Neuron (in vitro differentiated cells): Measurements from ENCODE around the gene UBE2D3.

Experiments used
- H2AFZ ChIP-seq: one replicate; pipeline ENCODE4 v1.6.1; 2013; ENCODE audit warnings: low read depth, mild to moderate bottlenecking, inconsistent platforms, low read length, moderate library complexity
- H3K27me3 ChIP-seq: one replicate; pipeline ENCODE4 v1.6.1; 2013; ENCODE audit warnings: low read length; ENCODE audit not compliant: insufficient read depth
- H3K36me3 ChIP-seq: one replicate; pipeline ENCODE4 v1.6.1; 2013; ENCODE audit warnings: low read length; ENCODE audit not compliant: insufficient read depth
- H3K4me1 ChIP-seq: one replicate; pipeline ENCODE4 v1.6.1; 2013; ENCODE audit warnings: low read length; ENCODE audit not compliant: insufficient read depth
- H3K4me3 ChIP-seq: 2 replicates; pipeline ENCODE4 v1.5.1; 2013; ENCODE audit warnings: mild to moderate bottlenecking, low read length, moderate library complexity
- H3K9me3 ChIP-seq: one replicate; pipeline ENCODE4 v1.6.1; 2013; ENCODE audit warnings: low read length

Gene UBE2D3

GRCh38 chr4:102850370-102850769, 23.0 kb upstream of the UBE2D3 start:
- Histone ChIP-seq H2AFZ (no peak overlapping the region), H3K36me3 (no peaks in the 10 kb centered on the region), H3K9me3 (no peaks in the 10 kb centered on the region), H3K4me1 (peaks cover 4% of the 10 kb centered on the region), H3K4me3 (no peak overlapping the region), H3K27me3 (no peaks in the 10 kb centered on the region)

GRCh38 chr4:102849579-102850104, 22.3 kb upstream of the UBE2D3 start:
- H3K4me3 ChIP-seq, result no peak overlapping the region
- H2AFZ ChIP-seq, result no peak overlapping the region
- H3K27me3 ChIP-seq, result no peaks in the 10 kb centered on the region
- H3K36me3 ChIP-seq, result no peaks in the 10 kb centered on the region
- peaks cover 4% of the 10 kb centered on the region for H3K4me1 ChIP-seq
- no peaks in the 10 kb centered on the region for H3K9me3 ChIP-seq

GRCh38 chr4:102847687-102848086, 20.3 kb upstream of the UBE2D3 start:
- Histone ChIP-seq H3K9me3 (no peaks in the 10 kb centered on the region), H3K4me1 (peaks cover 4% of the 10 kb centered on the region), H3K36me3 (peaks cover 5% of the 10 kb centered on the region), H3K4me3 (no peak overlapping the region), H3K27me3 (no peaks in the 10 kb centered on the region), H2AFZ (no peak overlapping the region)

DNA sequence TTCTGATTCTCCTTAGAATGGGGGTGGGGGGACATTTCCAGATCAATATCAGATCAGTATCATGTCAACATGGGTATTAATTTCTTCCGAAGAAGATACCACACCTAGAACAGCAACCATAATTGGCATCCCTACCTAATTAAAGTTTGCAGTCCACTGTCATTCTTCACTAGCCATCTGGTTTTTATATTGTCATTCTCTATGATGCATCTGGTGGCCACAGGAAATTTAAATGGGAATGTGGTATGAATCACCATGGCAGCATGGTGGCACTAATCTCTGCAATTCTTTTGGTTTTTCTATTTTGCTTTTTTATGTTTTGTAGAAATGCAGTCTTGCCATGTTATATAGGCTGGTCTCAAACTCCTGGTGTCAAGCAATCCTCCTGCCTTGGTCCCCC, 16.6 kb upstream of the UBE2D3 start:
- Histone ChIP-seq H3K36me3 (peaks cover 5% of the 10 kb centered on the region), H2AFZ (no peak overlapping the region), H3K4me3 (no peak overlapping the region), H3K27me3 (no peaks in the 10 kb centered on the region), H3K9me3 (no peaks in the 10 kb centered on the region), H3K4me1 (peaks cover 4% of the 10 kb centered on the region)

GRCh38 chr4:102843273-102843672, 15.9 kb upstream of the UBE2D3 start:
- no peaks in the 10 kb centered on the region for H3K9me3 ChIP-seq
- H3K4me1 ChIP-seq, result peaks cover 4% of the 10 kb centered on the region
- H2AFZ ChIP-seq, result no peak overlapping the region
- H3K4me3 ChIP-seq, result no peak overlapping the region
- H3K27me3 ChIP-seq, result no peaks in the 10 kb centered on the region
- H3K36me3 ChIP-seq, result peaks cover 5% of the 10 kb centered on the region

DNA sequence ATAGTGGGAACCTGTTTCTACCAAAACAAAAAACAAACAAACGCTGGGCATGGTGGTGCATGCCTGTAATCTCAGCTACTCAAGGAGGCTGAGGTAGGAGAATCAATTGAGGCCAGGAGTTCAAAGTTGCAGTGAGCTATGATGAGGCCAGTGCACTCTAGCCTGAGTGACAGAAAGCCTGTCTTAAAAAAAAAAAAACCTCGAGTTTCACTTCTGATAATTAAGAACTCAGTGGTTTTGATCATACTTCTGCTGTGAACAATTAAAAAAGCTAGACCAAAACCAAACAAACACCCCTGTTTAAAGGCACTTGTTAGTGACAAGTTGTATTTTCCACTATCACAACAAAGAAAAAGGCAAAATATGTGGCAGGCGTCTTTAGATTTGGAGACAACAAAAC, 15.0 kb upstream of the UBE2D3 start:
- no peak overlapping the region for H2AFZ ChIP-seq
- H3K9me3 ChIP-seq, result no peaks in the 10 kb centered on the region
- peaks cover 5% of the 10 kb centered on the region for H3K36me3 ChIP-seq
- H3K27me3 ChIP-seq, result no peaks in the 10 kb centered on the region
- H3K4me3 ChIP-seq, result no peak overlapping the region
- peaks cover 4% of the 10 kb centered on the region for H3K4me1 ChIP-seq

- H3K27me3 ChIP-seq, result no peaks in the 10 kb centered on the region
- no peaks in the 10 kb centered on the region for H3K9me3 ChIP-seq
- no peak overlapping the region for H2AFZ ChIP-seq
- no peaks in the 10 kb centered on the region for H3K36me3 ChIP-seq
- H3K4me3 ChIP-seq, result no peak overlapping the region
- no peaks in the 10 kb centered on the region for H3K4me1 ChIP-seq
These were observed 9.2 kb upstream of the UBE2D3 start for GRCh38 chr4:102836596-102836995.

DNA sequence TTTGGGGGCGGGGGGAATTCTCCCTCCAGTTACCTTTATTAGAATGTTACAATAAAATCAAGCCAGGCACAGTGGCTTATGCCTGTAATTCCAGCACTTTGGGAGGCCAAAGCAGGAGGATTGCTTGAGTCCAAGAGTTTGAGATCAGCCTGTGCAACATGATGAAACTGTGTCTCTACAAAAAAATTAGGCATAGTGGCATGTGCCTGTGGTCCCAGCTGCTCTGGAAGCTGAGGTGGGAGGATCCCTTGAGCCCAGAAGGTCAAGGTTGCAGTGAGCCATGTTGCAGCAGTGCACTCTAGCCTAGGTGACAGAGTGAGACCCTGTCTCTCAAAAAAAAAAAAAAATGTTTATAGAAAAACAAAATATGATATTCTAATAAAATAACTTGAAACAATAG, 5.3 kb upstream of the UBE2D3 start:
- no peaks in the 10 kb centered on the region for H3K27me3 ChIP-seq

DNA sequence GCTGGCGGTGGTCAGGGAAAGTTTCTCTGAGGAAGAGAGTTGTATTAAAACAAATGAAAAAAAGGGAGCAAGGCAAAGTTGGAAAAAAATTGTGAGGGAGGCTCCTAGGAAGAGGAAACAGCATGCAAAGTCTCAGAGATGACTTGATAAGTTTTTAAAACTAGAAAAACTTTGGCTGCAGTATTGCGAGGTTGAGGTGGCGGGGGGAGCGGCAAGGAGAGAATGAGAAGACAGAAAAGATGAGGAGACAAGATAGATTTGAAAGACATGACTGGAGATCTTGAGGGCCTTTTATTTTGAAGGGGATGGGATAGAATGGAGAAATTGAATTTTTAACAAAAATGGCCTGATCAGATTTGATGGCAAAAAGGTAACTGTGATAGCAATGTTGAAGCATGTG, 4.8 kb upstream of the UBE2D3 start:
- Histone ChIP-seq H3K9me3 (no peaks in the 10 kb centered on the region), H2AFZ (no peak overlapping the region), H3K36me3 (no peaks in the 10 kb centered on the region), H3K4me1 (peaks cover 7% of the 10 kb centered on the region), H3K4me3 (no peak overlapping the region), H3K27me3 (no peaks in the 10 kb centered on the region)

More for the DNA sequence above, 5.3 kb upstream of the UBE2D3 start:
- Histone ChIP-seq H3K4me3 (no peak overlapping the region), H2AFZ (no peak overlapping the region), H3K4me1 (peaks cover 7% of the 10 kb centered on the region), H3K36me3 (no peaks in the 10 kb centered on the region), H3K9me3 (no peaks in the 10 kb centered on the region)

DNA sequence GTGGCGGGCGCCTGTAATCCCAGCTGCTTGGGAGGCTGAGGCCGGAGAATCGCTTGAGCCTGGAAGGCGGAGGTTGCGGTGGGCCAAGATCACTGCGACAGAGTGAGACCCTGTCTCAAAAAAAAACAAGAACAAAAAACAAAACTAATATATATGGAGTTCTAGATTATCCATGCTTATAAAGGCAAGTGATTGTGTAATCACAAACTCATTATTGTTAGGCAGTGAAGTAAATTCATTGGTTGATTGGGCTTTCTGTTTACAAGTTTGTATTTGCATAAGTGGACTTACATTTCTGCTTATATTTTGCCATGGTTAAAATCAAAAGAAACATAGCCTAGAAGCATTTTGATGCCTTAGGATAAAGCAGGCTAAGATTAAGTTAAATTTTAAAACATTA, 2.5 kb upstream of the UBE2D3 start:
- no peak overlapping the region for H2AFZ ChIP-seq
- no peaks in the 10 kb centered on the region for H3K9me3 ChIP-seq
- peaks cover 7% of the 10 kb centered on the region for H3K4me1 ChIP-seq
- no peak overlapping the region for H3K4me3 ChIP-seq
- peaks cover 5% of the 10 kb centered on the region for H3K36me3 ChIP-seq
- H3K27me3 ChIP-seq, result no peaks in the 10 kb centered on the region

GRCh38 chr4:102828497-102828808, 1.1 kb upstream of the UBE2D3 start:
- Histone ChIP-seq H3K4me1 (peaks cover 19% of the 10 kb centered on the region), H3K27me3 (no peaks in the 10 kb centered on the region), H3K4me3 (peak overlapping the region; percentile 86), H3K36me3 (peaks cover 15% of the 10 kb centered on the region), H2AFZ (peak overlapping the region; percentile 41), H3K9me3 (no peaks in the 10 kb centered on the region)

DNA sequence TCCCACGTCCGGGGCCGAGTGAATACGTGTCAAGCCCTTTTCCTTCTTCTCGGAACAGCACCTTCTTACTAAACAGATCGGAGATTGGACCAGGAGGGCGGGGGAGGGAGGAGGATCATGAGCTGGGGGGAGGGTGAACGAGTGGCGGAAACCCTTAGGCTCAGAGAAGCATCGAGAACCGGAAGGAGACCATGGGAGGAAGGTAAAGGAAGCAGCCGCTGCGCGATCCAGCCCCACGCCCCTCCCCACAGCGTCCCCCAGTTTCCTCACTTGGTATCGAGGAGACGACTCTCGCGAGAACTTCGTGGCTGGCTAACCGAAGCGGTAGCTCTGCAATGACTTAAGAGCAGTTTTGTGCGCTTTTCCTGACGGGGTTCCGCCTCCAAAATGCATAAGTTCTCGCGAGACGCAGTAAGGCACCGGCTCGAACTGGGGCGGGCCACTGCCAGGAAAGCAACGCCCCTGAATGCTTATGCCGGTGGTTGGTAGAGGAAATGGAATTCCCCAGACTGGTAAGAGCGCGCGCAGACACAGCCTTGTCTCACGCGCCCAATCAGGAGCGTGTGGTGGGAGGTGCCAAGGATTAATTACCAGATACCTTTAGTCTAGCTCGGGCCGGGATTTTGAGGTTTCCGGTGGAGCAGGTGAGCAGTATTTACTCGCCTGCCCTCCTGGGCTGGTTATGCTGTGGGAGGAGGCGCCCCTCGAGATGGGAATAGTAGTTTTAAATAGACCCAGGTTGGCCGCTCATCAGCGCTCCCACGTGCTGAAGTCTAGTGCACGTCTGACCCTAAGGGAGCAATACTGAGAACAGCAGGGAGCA, 534 bp upstream of the UBE2D3 start:
- H3K36me3 ChIP-seq, result peaks cover 20% of the 10 kb centered on the region
- peak overlapping the region; percentile 41 for H2AFZ ChIP-seq
- H3K27me3 ChIP-seq, result no peaks in the 10 kb centered on the region
- peak overlapping the region; percentile 86 for H3K4me3 ChIP-seq
- H3K9me3 ChIP-seq, result no peaks in the 10 kb centered on the region
- peaks cover 24% of the 10 kb centered on the region for H3K4me1 ChIP-seq

GRCh38 chr4:102826105-102826889, 1.1 kb downstream of the UBE2D3 start:
- Histone ChIP-seq H3K27me3 (no peaks in the 10 kb centered on the region), H3K4me1 (peaks cover 24% of the 10 kb centered on the region), H3K9me3 (no peaks in the 10 kb centered on the region), H3K36me3 (peaks cover 28% of the 10 kb centered on the region), H3K4me3 (peak overlapping the region; percentile 86), H2AFZ (no peak overlapping the region)
